Naive thymus-derived CD4-positive, alpha-beta T cell (primary cell): Measurements from ENCODE around the gene FOXI1. TPM values are rescaled to one million over a fixed set of nuclear protein-coding genes. Genes with fewer than 3 reads are reported as not detected.
A peak's percentile ranks its signal among the peaks of the same experiment; 100 is the strongest.

Experiments used
- ATAC-seq: fragments of 150-1000 bp; cut with Tn5 transposase; 2 replicates; pipeline ENCODE4 v1.10.0; 2021; ENCODE audit warnings: mild to moderate bottlenecking, moderate library complexity
- CTCF ChIA-PET: fragments of 350-600 bp; sonication (Branson Sonifier 250); formaldehyde crosslinking; loops from one replicate; lab custom pipeline; 2021; ENCODE audit warnings: antibody characterized with exemption; lab: Charles Lee
- POLR2A ChIA-PET: fragments of 350-600 bp; sonication (Branson Sonifier 250); formaldehyde crosslinking; loops from one replicate; lab custom pipeline; 2021; ENCODE audit warnings: antibody characterized with exemption, inconsistent platforms; lab: Charles Lee
- DNase-seq, 9 donors: peaks; one replicate each; pipeline versions ENCODE4 v3.0.0 to v3.0.0-alpha.2; 2020 to 2022; ENCODE audit warnings: mixed read lengths in 1 of 9
- H3K27ac ChIP-seq: one replicate; pipeline ENCODE4 v1.7.0; 2013; ENCODE audit warnings: mild to moderate bottlenecking, low read depth, low read length, moderate library complexity
- H3K27me3 ChIP-seq, 2 donors: one replicate each; pipeline ENCODE4 v1.7.0; 2013; ENCODE audit warnings: low read length in 2 of 2, mild to moderate bottlenecking in 2 of 2, moderate library complexity in 2 of 2; ENCODE audit not compliant: control insufficient read depth in 2 of 2, insufficient read depth in 2 of 2
- H3K36me3 ChIP-seq, 3 experiments: 1 replicate in 2 of 3; 2 replicates in 1 of 3; pipeline ENCODE4 v1.7.0; 2013; ENCODE audit warnings: low read length in 3 of 3, mild to moderate bottlenecking in 3 of 3, moderate library complexity in 1 of 3; ENCODE audit not compliant: insufficient read depth in 3 of 3, control insufficient read depth in 2 of 3
- H3K4me1 ChIP-seq, 2 donors: one replicate each; pipeline ENCODE4 v1.7.0; 2013; ENCODE audit warnings: low read length in 2 of 2, mild to moderate bottlenecking in 2 of 2, moderate library complexity in 1 of 2; ENCODE audit not compliant: control insufficient read depth in 2 of 2, insufficient read depth in 2 of 2
- H3K4me3 ChIP-seq: 2 replicates; pipeline ENCODE4 v1.7.0; 2013; ENCODE audit warnings: mild to moderate bottlenecking, low read length
- H3K9me3 ChIP-seq, 3 experiments: 1 replicate in 2 of 3; 2 replicates in 1 of 3; pipeline ENCODE4 v1.7.0; 2013; ENCODE audit warnings: low read length in 3 of 3; ENCODE audit not compliant: control insufficient read depth in 2 of 3
- H3K27ac Mint-ChIP-seq, 9 donors: one replicate each; pipeline ENCODE4 v1.8.0; 2020 to 2022; ENCODE audit warnings: mixed read lengths in 9 of 9, mild to moderate bottlenecking in 8 of 9, moderate library complexity in 5 of 9, inconsistent platforms in 2 of 9
- H3K27me3 Mint-ChIP-seq, 5 donors: one replicate each; pipeline ENCODE4 v1.8.0; 2021 to 2022; ENCODE audit warnings: mixed read lengths in 5 of 5, mild to moderate bottlenecking in 1 of 5
- H3K36me3 Mint-ChIP-seq, 5 donors: one replicate each; pipeline ENCODE4 v1.8.0; 2020 to 2022; ENCODE audit warnings: mixed read lengths in 5 of 5, mild to moderate bottlenecking in 3 of 5, inconsistent platforms in 1 of 5
- H3K4me1 Mint-ChIP-seq, 7 donors: one replicate each; pipeline ENCODE4 v1.8.0; 2020 to 2022; ENCODE audit warnings: mixed read lengths in 7 of 7, mild to moderate bottlenecking in 3 of 7, inconsistent platforms in 1 of 7
- H3K4me3 Mint-ChIP-seq, 10 donors: one replicate each; pipeline ENCODE4 v1.8.0; 2020 to 2022; ENCODE audit warnings: mild to moderate bottlenecking in 10 of 10, mixed read lengths in 10 of 10, moderate library complexity in 6 of 10, inconsistent platforms in 2 of 10
- H3K9me3 Mint-ChIP-seq, 11 donors: one replicate each; pipeline ENCODE4 v1.8.0; 2020 to 2022; ENCODE audit warnings: mixed read lengths in 11 of 11, mild to moderate bottlenecking in 4 of 11, inconsistent platforms in 1 of 11, moderate library complexity in 1 of 11
- intact Hi-C, 2 donors: fragments of 100-400 bp; cut with micrococcal nuclease; formaldehyde crosslinking; loops; one replicate each; pipeline ENCODE4 v1.15.1; 2023
- polyA plus RNA-seq, 2 donors: library from polyadenylated mRNA; unstranded; fragments of 300-500 nt; fragmentation: Illumina TruSeq; gene quantifications; one replicate each; pipeline ENCODE4 v1.2.3, GENCODE V29; 2021
- total RNA-seq, 6 experiments: library from RNA in 5 of 6; stranded (reverse) in 5 of 6; gene quantifications; 1 replicate in 5 of 6; 2 replicates in 1 of 6; pipeline ENCODE4 v1.2.3 and lab custom pipeline; 2021 to 2026

Gene FOXI1
- total and polyA plus RNA-seq, 7 experiments from 2014 or later, result 0.13 to 0.29 TPM; not detected in 5

DNA sequence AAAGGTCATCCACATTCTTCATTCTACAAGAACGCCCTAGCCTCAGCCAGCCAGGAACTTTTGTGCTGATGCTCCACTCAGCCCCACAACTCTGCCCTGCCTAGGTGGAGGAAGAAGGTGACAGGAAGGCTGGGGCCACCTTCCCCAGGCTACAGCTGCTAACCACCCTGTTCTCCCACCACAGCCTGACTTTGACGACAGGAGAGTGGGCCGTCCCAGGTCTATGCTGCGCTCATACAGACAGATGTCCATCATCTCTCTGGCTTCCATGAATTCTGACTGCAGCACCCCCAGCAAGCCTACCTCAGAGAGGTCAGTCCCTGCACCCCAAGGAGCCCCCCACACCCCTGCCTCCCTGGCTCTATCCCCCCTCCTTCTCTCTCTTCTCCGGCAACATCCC is 28.2 kb upstream of the FOXI1 start:
- intact Hi-C loops, result no loop called here
- H3K36me3 Mint-ChIP-seq, result peaks cover 17 to 87% (median 51%) of the 10 kb centered on the region in 5 donors
- Histone ChIP-seq H3K27ac (no peak overlapping the region), H3K27me3 (no peaks in the 10 kb centered on the region), H3K36me3 (peaks cover 18 to 91% (median 29%) of the 10 kb centered on the region in 3 experiments), H3K4me3 (no peak overlapping the region), H3K9me3 (no peaks in the 10 kb centered on the region), H3K4me1 (no peaks in the 10 kb centered on the region)
- POLR2A ChIA-PET, result no interaction called here
- CTCF ChIA-PET, result no interaction called here
- ATAC-seq, result no peak
- no peaks in the 10 kb centered on the region for H3K9me3 Mint-ChIP-seq
- no peak overlapping the region for H3K4me3 Mint-ChIP-seq
- H3K27ac Mint-ChIP-seq, result no peak overlapping the region
- no peak for DNase-seq
- H3K27me3 Mint-ChIP-seq, result no peaks in the 10 kb centered on the region
- H3K4me1 Mint-ChIP-seq, result no peaks in the 10 kb centered on the region

DNA sequence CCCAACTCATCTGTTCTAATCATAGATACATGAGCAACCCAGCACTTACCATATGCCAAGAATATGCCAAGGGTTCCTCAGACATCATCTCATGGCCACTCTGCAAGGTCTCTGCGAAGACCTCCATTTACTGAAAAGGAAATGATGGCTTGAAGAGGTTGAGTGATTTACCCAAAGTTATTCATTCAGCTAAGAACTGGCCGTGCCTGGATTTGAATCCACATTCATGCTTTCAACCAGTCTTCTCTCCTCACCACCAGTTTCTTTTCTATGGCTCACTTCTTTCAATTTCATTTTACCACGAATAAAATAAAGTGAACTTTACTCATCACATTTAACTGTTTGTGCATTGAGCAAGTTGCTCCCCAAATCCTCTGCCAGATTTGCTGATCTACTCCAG is 27.2 kb upstream of the FOXI1 start:
- ChIA-PET POLR2A (no interaction called here), CTCF (no interaction called here)
- H3K36me3 Mint-ChIP-seq, result peaks cover 22 to 90% (median 60%) of the 10 kb centered on the region in 5 donors
- intact Hi-C loops, result no loop called here
- peak overlapping the region in 1 of 9 donors; percentile 16 for H3K27ac Mint-ChIP-seq
- Histone ChIP-seq H3K9me3 (no peaks in the 10 kb centered on the region), H3K4me1 (no peaks in the 10 kb centered on the region), H3K4me3 (no peak overlapping the region), H3K36me3 (peaks cover 23 to 94% (median 29%) of the 10 kb centered on the region in 3 experiments), H3K27me3 (no peaks in the 10 kb centered on the region), H3K27ac (no peak overlapping the region)
- H3K4me3 Mint-ChIP-seq, result no peak overlapping the region
- no peaks in the 10 kb centered on the region for H3K27me3 Mint-ChIP-seq
- DNase-seq (no peak), ATAC-seq (no peak)
- H3K9me3 Mint-ChIP-seq, result no peaks in the 10 kb centered on the region
- peaks cover 0 to under 1% (median 0%) of the 10 kb centered on the region in 7 donors for H3K4me1 Mint-ChIP-seq

DNA sequence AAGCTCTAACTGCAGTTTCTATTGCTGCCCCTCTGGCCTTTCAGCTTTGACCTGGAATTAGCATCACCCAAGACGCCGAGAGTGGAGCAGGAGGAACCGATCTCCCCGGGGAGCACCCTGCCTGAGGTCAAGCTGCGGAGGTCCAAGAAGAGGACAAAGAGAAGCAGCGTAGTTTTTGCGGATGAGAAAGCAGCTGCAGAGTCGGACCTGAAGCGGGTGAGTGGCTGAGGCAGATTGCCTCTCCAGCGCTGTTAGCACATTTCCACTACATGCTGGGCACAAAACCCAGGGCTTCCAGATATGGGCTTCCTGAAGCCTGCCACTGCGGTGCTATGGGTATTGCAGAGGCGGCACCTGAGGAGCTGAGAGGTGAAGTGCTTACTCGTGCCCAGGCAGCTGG is 26.8 kb upstream of the FOXI1 start:
- H3K36me3 Mint-ChIP-seq, result peaks cover 27 to 94% (median 62%) of the 10 kb centered on the region in 5 donors
- DNase-seq (no peak), ATAC-seq (no peak)
- Histone ChIP-seq H3K27me3 (no peaks in the 10 kb centered on the region), H3K4me1 (no peaks in the 10 kb centered on the region), H3K36me3 (peaks cover 27 to 99% (median 29%) of the 10 kb centered on the region in 3 experiments), H3K4me3 (no peak overlapping the region), H3K27ac (no peak overlapping the region), H3K9me3 (no peaks in the 10 kb centered on the region)
- intact Hi-C loops, result no loop called here
- H3K9me3 Mint-ChIP-seq, result peaks cover 0 to 2% (median 0%) of the 10 kb centered on the region in 11 donors
- ChIA-PET POLR2A (no interaction called here), CTCF (no interaction called here)
- H3K27ac Mint-ChIP-seq, result peak overlapping the region in 1 of 9 donors; percentile 16
- H3K4me3 Mint-ChIP-seq, result no peak overlapping the region
- H3K4me1 Mint-ChIP-seq, result peaks cover 0 to 4% (median 0%) of the 10 kb centered on the region in 7 donors
- no peaks in the 10 kb centered on the region for H3K27me3 Mint-ChIP-seq

DNA sequence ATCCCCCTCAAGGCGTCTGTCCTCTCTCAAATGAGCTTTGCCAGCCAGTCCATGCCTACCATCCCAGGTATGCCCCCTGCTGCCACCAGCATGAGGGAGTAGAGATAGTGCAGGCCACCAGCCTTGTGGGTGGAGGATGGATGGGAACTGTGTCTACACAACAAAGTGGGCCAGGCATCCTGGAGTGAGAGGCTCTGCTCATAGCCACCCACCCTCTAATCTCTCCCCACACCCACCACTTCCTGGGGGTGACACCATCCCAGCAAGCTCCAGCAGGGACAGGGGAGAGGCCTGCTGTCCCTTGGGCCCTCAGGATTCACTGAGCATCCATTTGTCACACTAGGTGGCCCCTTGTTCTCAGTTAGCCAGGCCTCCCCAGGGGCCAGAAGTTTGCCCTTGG is 25.5 kb upstream of the FOXI1 start:
- DNase-seq (no peak), ATAC-seq (no peak)
- no peaks in the 10 kb centered on the region for H3K27me3 Mint-ChIP-seq
- intact Hi-C loops, result no loop called here
- ChIA-PET CTCF (no interaction called here), POLR2A (no interaction called here)
- H3K36me3 Mint-ChIP-seq, result peaks cover 32 to 94% (median 64%) of the 10 kb centered on the region in 5 donors
- no peaks in the 10 kb centered on the region for H3K9me3 ChIP-seq
- peaks cover 0 to 2% (median 0%) of the 10 kb centered on the region in 11 donors for H3K9me3 Mint-ChIP-seq
- no peak overlapping the region for H3K4me3 Mint-ChIP-seq
- no peak overlapping the region for H3K4me3 ChIP-seq
- no peaks in the 10 kb centered on the region for H3K4me1 ChIP-seq
- no peak overlapping the region for H3K27ac Mint-ChIP-seq
- H3K36me3 ChIP-seq, result peaks cover 27 to 96% (median 29%) of the 10 kb centered on the region in 3 experiments
- no peak overlapping the region for H3K27ac ChIP-seq
- H3K4me1 Mint-ChIP-seq, result peaks cover 0 to 4% (median 0%) of the 10 kb centered on the region in 7 donors
- no peaks in the 10 kb centered on the region for H3K27me3 ChIP-seq

DNA sequence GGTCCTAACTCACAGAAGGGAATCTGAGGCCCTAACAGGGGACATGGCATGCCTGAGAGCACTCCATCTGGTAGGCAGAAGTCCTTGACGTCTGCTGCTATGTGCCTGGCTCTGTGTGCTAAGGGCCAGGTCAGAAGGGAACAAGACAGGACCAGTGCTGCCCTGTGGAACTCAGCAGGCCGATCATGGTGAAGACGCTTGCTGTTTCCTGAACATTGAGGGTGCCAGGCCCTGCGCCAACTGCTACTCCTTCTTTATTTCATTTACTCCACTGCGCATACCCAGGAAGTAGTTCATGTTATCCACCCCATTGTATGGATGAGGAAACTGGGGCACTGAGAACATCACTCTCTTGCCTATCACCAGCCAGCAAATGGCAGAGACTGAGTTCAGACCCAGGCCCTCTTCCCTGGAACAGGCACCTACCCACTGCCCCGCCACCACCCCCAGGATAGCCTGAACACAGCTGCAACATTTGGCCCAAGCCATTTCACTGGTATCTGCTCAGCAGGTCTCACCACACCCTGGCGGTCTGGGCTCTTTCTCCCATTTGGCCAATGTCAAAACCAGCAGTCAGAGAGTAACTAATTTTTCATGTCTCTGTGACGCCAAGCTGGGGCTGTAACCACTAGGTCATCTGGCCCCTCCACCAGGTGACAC is 24.8 kb upstream of the FOXI1 start:
- Histone ChIP-seq H3K27me3 (no peaks in the 10 kb centered on the region), H3K4me1 (no peaks in the 10 kb centered on the region), H3K36me3 (peaks cover 26 to 89% (median 27%) of the 10 kb centered on the region in 3 experiments), H3K4me3 (no peak overlapping the region), H3K27ac (no peak overlapping the region), H3K9me3 (no peaks in the 10 kb centered on the region)
- intact Hi-C loops, result no loop called here
- Mint-ChIP-seq H3K27me3 (no peaks in the 10 kb centered on the region), H3K4me1 (peaks cover 0 to 4% (median 0%) of the 10 kb centered on the region in 7 donors), H3K4me3 (no peak overlapping the region), H3K27ac (no peak overlapping the region), H3K9me3 (peaks cover 0 to 2% (median 0%) of the 10 kb centered on the region in 11 donors), H3K36me3 (peaks cover 30 to 94% (median 68%) of the 10 kb centered on the region in 5 donors)
- ChIA-PET POLR2A (no interaction called here), CTCF (no interaction called here)
- DNase-seq (no peak), ATAC-seq (peak; percentile 5)

DNA sequence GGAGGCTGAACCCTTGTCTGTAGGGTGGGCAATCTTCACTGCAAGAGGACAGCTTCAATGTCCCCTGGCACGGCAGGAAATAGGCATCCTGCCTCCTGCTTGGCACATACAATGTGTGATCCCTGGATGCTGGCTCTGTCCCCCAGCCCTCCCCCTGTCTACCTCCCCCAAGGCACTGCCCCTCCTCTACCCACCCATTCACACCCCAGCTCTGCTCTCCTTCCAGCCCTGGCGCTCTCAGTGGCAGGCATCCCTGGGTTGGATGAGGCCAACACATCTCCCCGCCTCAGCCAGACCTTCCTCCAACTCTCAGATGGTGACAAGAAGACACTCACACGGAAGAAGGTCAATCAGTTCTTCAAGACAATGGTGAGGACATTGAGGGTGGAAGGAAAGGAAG is 24.1 kb upstream of the FOXI1 start:
- Mint-ChIP-seq H3K4me3 (no peak overlapping the region), H3K36me3 (peaks cover 30 to 92% (median 70%) of the 10 kb centered on the region in 5 donors)
- no peak for DNase-seq

DNA sequence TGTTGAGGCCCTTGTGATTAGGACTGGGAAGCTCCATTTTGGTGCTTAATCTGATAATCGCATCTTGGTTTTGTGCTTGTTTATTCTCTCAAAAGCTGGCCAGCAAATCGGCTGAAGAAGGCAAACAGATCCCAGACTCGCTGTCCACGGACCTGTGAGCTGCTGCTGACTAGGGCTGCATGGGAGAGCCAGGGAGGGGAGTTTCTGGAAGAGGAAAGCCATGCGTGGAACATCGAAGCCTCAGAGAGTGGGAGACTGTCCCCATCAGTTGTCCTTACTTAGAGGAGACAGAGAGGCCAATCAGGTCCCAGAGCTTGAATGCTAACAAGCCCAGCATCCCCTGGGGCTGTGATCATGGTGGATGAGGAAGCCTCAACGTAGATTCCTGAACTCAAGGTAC is 23.0 kb upstream of the FOXI1 start:
- H3K27ac Mint-ChIP-seq, result peak overlapping the region in 2 of 9 donors; percentile 10 to 59

More for the DNA sequence above, 24.1 kb upstream of the FOXI1 start:
- H3K36me3 ChIP-seq, result peaks cover 26 to 82% (median 27%) of the 10 kb centered on the region in 3 experiments
- intact Hi-C loops, result no loop called here
- no peak for ATAC-seq
- H3K9me3 Mint-ChIP-seq, result peaks cover 0 to 2% (median 0%) of the 10 kb centered on the region in 11 donors
- no peak overlapping the region for H3K27ac ChIP-seq
- peaks cover 0 to 4% (median 0%) of the 10 kb centered on the region in 7 donors for H3K4me1 Mint-ChIP-seq
- H3K27ac Mint-ChIP-seq, result no peak overlapping the region
- no peaks in the 10 kb centered on the region for H3K27me3 ChIP-seq
- no peaks in the 10 kb centered on the region for H3K4me1 ChIP-seq
- ChIA-PET POLR2A (no interaction called here), CTCF (no interaction called here)
- no peak overlapping the region for H3K4me3 ChIP-seq
- no peaks in the 10 kb centered on the region for H3K9me3 ChIP-seq
- H3K27me3 Mint-ChIP-seq, result no peaks in the 10 kb centered on the region

More for the DNA sequence above, 23.0 kb upstream of the FOXI1 start:
- no peak for ATAC-seq
- no peaks in the 10 kb centered on the region for H3K9me3 ChIP-seq
- no peaks in the 10 kb centered on the region for H3K4me1 ChIP-seq
- Mint-ChIP-seq H3K4me3 (no peak overlapping the region), H3K9me3 (peaks cover 0 to 2% (median 0%) of the 10 kb centered on the region in 11 donors), H3K4me1 (peaks cover 0 to 4% (median 0%) of the 10 kb centered on the region in 7 donors), H3K27me3 (no peaks in the 10 kb centered on the region), H3K36me3 (peaks cover 30 to 86% (median 72%) of the 10 kb centered on the region in 5 donors)
- ChIA-PET CTCF (no interaction called here), POLR2A (no interaction called here)
- no peak for DNase-seq
- no peak overlapping the region for H3K27ac ChIP-seq
- intact Hi-C loops, result no loop called here
- no peaks in the 10 kb centered on the region for H3K27me3 ChIP-seq
- peaks cover 26 to 71% (median 27%) of the 10 kb centered on the region in 3 experiments for H3K36me3 ChIP-seq
- no peak overlapping the region for H3K4me3 ChIP-seq
